HL-60 (cell line): Measurements from ENCODE around the gene CEP164.

Experiments
- CTCF ChIP-seq: IDR thresholded peaks from one replicate; pipeline ENCODE4 v1.5.1; 2011; ENCODE audit warnings: low read length, control low read depth, inconsistent platforms; ENCODE audit not compliant: insufficient read depth
- GABPA ChIP-seq: IDR thresholded peaks from 2 replicates; pipeline ENCODE4 v1.6.1; 2012; ENCODE audit warnings: low read depth
- POLR2AphosphoS5 ChIP-seq: IDR thresholded peaks from 2 replicates; pipeline ENCODE4 v1.6.1; 2012; ENCODE audit warnings: low read depth
- REST ChIP-seq: IDR thresholded peaks from 2 replicates; pipeline ENCODE4 v1.6.1; 2012; ENCODE audit warnings: low read depth; ENCODE audit not compliant: insufficient replicate concordance
- SPI1 ChIP-seq: IDR thresholded peaks from 2 replicates; pipeline ENCODE4 v1.6.1; 2012; ENCODE audit warnings: low read depth, mild to moderate bottlenecking, borderline replicate concordance

GRCh38 chr11:117295438-117296137 lies 32.1 kb upstream of the CEP164 start:
- no peak for TF ChIP-seq CTCF
- TF ChIP-seq POLR2AphosphoS5 = no peak
- no peak for TF ChIP-seq REST
- TF ChIP-seq SPI1 = no peak
- TF ChIP-seq GABPA = no peak
